Suprapubic skin (tissue), 4 donors: ENCODE measurements around the gene DPY19L3. TPM values are rescaled to one million over a fixed set of nuclear protein-coding genes. Genes with fewer than 3 reads are reported as not detected.
"Not testable (repeated sequence)": the region's sequence is repeated elsewhere in the genome, so short reads cannot be mapped to it uniquely, and the experiment has no call there.

ENCODE experiments used
- DNase-seq, 2 donors: peaks; one replicate each; pipeline ENCODE4 v3.0.0-alpha.2; 2019; ENCODE audit warnings: low spot score in 2 of 2
- H3K27ac ChIP-seq: fragments of 200-600 bp; sonication (generic); one replicate; pipeline ENCODE4 v1.5.1; 2019
- H3K27me3 ChIP-seq: fragments of 200-600 bp; sonication (generic); one replicate; pipeline ENCODE4 v1.5.1; 2019
- H3K36me3 ChIP-seq: fragments of 200-600 bp; sonication (generic); one replicate; pipeline ENCODE4 v1.5.1; 2019
- H3K4me1 ChIP-seq: fragments of 200-600 bp; sonication (generic); one replicate; pipeline ENCODE4 v1.5.1; 2019
- H3K4me3 ChIP-seq: fragments of 200-600 bp; sonication (generic); one replicate; pipeline ENCODE4 v1.5.1; 2019; ENCODE audit warnings: mild to moderate bottlenecking
- H3K9me3 ChIP-seq: fragments of 200-600 bp; sonication (generic); one replicate; pipeline ENCODE4 v1.5.1; 2019
- EP300 ChIP-seq: sonication (generic); formaldehyde crosslinking; IDR thresholded peaks from one replicate; pipeline ENCODE4 v1.6.1; 2017; ENCODE audit warnings: antibody characterized with exemption
- POLR2A ChIP-seq, 2 donors: fragments of 450-650 bp; IDR thresholded peaks; one replicate each; pipeline ENCODE4 v1.6.1; 2017; ENCODE audit warnings: antibody characterized with exemption in 2 of 2, mild to moderate bottlenecking in 2 of 2, moderate library complexity in 2 of 2
- POLR2AphosphoS5 ChIP-seq, 3 donors: sonication (generic); formaldehyde crosslinking; IDR thresholded peaks; one replicate each; pipeline ENCODE4 v1.6.1; 2017; ENCODE audit warnings: antibody characterized with exemption in 3 of 3
- WGBS: methylation state at CpG from one replicate; pipeline ENCODE4 v1.1.5; 2018; 5-methylcytosine and 5-hydroxymethylcytosine counted together
- total RNA-seq, 4 donors: library from RNA; depleted of rRNA; stranded (reverse); fragments of >200 nt; gene quantifications; one replicate each; pipeline ENCODE4 v1.1.0, GENCODE V29; 2016
- TF ChIP-seq, protein P1 (sequence below), 2 donors: fragments of 200-600 bp in 1 of 2; fragments of 450-650 bp in 1 of 2; sonication (generic) in 1 of 2; IDR thresholded peaks; one replicate each; pipeline ENCODE4 v1.5.1; 2016 to 2019; ENCODE audit warnings: antibody characterized with exemption in 2 of 2, mild to moderate bottlenecking in 1 of 2, moderate library complexity in 1 of 2

The DPY19L3 gene
- total RNA-seq, 4 donors from 2014 or later, result 10.1 to 32.0 (median 15.2) TPM

DNA sequence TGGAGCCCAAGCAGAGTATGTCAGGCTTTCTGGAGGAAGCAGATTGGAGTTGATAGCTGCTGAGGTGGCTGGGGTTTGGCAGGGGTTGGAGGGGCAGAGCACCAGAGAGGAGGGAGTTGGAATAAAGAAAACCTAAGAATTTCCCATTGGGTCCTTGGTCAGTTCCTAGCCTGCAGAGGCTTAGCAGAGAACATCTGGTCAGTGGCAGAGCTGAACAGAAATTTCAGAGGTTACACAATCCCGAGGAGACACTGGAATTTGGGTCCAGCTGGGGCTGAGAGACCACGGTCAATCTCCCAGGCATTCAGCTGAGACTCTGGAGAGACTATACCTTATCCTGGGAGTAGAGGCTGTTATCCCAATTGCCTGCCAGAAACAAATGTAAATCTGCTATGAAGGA, 84.4 kb downstream of the DPY19L3 start:
- no peak overlapping the region for H3K27ac ChIP-seq
- no peaks in the 10 kb centered on the region for H3K4me1 ChIP-seq
- DNase-seq, result no peak
- TF ChIP-seq POLR2A (IDR thresholded peaks at IDR 0.05), result no peak
- TF ChIP-seq, protein P1, sequence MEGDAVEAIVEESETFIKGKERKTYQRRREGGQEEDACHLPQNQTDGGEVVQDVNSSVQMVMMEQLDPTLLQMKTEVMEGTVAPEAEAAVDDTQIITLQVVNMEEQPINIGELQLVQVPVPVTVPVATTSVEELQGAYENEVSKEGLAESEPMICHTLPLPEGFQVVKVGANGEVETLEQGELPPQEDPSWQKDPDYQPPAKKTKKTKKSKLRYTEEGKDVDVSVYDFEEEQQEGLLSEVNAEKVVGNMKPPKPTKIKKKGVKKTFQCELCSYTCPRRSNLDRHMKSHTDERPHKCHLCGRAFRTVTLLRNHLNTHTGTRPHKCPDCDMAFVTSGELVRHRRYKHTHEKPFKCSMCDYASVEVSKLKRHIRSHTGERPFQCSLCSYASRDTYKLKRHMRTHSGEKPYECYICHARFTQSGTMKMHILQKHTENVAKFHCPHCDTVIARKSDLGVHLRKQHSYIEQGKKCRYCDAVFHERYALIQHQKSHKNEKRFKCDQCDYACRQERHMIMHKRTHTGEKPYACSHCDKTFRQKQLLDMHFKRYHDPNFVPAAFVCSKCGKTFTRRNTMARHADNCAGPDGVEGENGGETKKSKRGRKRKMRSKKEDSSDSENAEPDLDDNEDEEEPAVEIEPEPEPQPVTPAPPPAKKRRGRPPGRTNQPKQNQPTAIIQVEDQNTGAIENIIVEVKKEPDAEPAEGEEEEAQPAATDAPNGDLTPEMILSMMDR (IDR thresholded peaks at IDR 0.05), result no peak
- TF ChIP-seq POLR2AphosphoS5 (IDR thresholded peaks at IDR 0.05), result no peak
- TF ChIP-seq EP300, result no peak
- peaks cover 24% of the 10 kb centered on the region for H3K36me3 ChIP-seq
- WGBS, result 84% methylated on average over 2 of the region's 2 CpGs
- no peak overlapping the region for H3K4me3 ChIP-seq
- H3K9me3 ChIP-seq, result peaks cover 6% of the 10 kb centered on the region
- H3K27me3 ChIP-seq, result no peaks in the 10 kb centered on the region

DNA sequence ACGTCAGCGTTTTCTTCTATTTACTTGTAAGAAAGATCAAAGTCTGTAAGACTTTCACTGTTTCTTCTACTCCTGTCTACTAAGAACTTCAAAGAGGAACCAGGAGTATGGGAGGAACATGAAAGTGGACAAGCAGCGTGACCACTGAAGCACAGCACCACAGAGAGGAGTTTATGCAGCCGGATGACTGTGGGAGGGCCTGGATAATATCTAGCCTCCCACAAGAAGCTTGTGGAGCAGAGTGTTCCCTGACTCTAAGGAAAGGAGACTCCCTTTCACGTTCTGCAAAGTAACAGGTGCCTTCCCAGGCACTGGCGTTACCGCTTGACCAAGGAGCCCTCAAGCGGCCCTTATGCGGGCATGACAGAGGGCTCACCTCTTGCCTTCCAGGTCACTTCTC, 91.8 kb downstream of the DPY19L3 start:
- no peaks in the 10 kb centered on the region for H3K4me1 ChIP-seq
- no peaks in the 10 kb centered on the region for H3K9me3 ChIP-seq
- DNase-seq, result no peak
- H3K4me3 ChIP-seq, result no peak overlapping the region
- H3K36me3 ChIP-seq, result no peaks in the 10 kb centered on the region
- no peak for TF ChIP-seq POLR2AphosphoS5 (IDR thresholded peaks at IDR 0.05)
- TF ChIP-seq EP300, result no peak
- no peak for TF ChIP-seq POLR2A (IDR thresholded peaks at IDR 0.05)
- TF ChIP-seq, protein P1 (IDR thresholded peaks at IDR 0.05), result no peak
- no peaks in the 10 kb centered on the region for H3K27me3 ChIP-seq
- H3K27ac ChIP-seq, result no peak overlapping the region
- 92% methylated on average over 9 of the region's 9 CpGs for WGBS

DNA sequence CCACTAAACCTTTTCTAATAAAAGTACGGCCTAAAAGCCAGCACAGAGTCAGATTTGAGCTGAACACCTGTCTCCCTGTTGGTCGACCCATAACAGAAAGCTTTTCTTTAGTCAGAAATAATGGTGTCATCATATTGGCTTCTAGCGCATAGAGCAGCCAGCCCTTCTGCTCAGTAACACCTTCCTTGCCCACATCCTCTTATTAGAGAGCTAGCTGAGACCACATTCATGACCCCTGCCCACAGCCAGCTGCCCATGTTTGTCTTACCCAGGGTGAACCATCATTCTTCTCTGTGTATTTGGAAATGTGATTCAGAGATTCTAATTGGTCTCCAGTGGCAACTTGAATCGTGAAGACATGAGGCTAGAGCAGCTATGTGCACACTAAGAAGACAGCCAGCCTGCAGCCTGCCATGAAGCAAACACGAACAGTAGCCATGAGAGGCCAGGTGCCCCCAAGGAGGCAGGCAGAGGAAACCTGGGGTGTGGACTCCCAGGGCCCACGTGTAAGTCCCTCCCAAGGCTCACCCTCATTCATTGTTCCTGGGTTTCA, 93.2 kb downstream of the DPY19L3 start:
- Histone ChIP-seq H3K4me1 (no peaks in the 10 kb centered on the region), H3K27ac (no peak overlapping the region), H3K36me3 (no peaks in the 10 kb centered on the region), H3K4me3 (no peak overlapping the region), H3K27me3 (no peaks in the 10 kb centered on the region), H3K9me3 (no peaks in the 10 kb centered on the region)
- DNase-seq, result no peak
- 59% methylated on average over 5 of the region's 6 CpGs for WGBS
- no peak for TF ChIP-seq POLR2AphosphoS5 (IDR thresholded peaks at IDR 0.05)
- no peak for TF ChIP-seq POLR2A (IDR thresholded peaks at IDR 0.05)
- no peak for TF ChIP-seq EP300
- TF ChIP-seq, protein P1 (IDR thresholded peaks at IDR 0.05), result no peak

DNA sequence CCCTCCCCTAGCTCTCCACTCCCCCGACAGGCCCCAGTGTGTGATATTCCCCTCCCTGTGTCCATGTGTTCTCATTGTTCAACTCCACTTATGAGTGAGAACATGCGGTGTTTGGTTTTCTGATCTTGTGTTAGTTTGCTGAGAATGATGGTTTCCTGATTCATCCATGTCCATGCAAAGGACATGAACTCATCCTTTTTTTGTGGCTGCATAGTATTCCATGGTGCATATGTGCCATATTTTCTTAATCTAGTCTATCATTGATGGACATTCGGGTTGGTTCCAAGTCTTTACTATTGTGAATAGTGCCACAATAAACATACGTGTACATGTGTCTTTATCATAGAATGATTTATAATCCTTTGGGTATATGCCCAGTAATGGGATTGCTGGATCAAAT, 106.9 kb downstream of the DPY19L3 start:
- WGBS, result 90% methylated on average over 4 of the region's 4 CpGs
- H3K36me3 ChIP-seq, H3K4me1 ChIP-seq, DNase-seq, H3K4me3 ChIP-seq, H3K27me3 ChIP-seq, H3K9me3 ChIP-seq, H3K27ac ChIP-seq: not testable (repeated sequence)

DNA sequence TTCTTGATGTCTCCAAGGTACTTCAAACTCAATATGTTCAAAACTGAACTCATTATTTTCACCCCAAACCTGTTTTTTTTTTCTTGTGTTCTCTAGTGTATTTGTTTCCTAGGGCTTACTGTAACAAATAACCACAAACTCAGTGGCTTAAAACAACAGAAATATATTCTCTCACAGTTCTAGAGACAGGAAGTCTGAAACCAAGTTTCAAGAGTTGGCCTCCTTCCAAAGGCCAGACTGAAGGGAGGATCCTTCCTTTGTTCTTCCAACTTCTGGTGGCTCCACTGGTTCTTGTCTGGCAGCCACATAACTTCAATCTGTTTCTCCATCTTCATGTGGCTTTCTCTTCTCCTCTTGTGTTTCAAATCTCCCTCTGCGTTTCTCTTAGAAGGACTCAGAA, 113.5 kb downstream of the DPY19L3 start:
- no peaks in the 10 kb centered on the region for H3K36me3 ChIP-seq
- H3K4me1 ChIP-seq, result no peaks in the 10 kb centered on the region
- no peak overlapping the region for H3K27ac ChIP-seq
- H3K9me3 ChIP-seq, result no peaks in the 10 kb centered on the region
- no peak overlapping the region for H3K4me3 ChIP-seq
- no peak for DNase-seq
- H3K27me3 ChIP-seq, result no peaks in the 10 kb centered on the region
- TF ChIP-seq, protein P1 (IDR thresholded peaks at IDR 0.05), result no peak
- TF ChIP-seq POLR2A (IDR thresholded peaks at IDR 0.05) (no peak), EP300 (no peak), POLR2AphosphoS5 (IDR thresholded peaks at IDR 0.05) (no peak)
- WGBS, result 37% methylated on average over 1 of the region's 1 CpG

DNA sequence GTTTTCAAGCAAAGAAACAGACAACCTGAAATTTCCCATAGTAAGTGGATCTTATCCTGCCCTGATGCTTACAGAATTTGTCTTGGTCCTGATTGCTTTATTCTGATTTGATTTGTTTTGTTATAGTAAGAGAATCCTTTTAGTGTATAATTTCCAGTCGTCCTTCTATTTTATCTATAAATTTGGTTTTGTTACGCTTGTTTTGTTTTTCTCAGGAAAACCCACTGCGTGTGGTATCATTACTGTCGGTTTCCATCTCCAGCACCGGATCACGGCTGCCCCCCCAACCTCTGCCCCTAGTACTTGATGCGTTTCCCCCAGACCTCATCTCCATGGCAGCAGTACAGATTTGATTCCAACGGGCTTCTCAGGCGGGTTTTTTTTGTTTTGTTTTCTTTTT, 117.4 kb downstream of the DPY19L3 start:
- no peak for DNase-seq
- WGBS, result 90% methylated on average over 9 of the region's 9 CpGs
- Histone ChIP-seq H3K4me3 (no peak overlapping the region), H3K4me1 (no peaks in the 10 kb centered on the region), H3K27me3 (no peaks in the 10 kb centered on the region), H3K36me3 (no peaks in the 10 kb centered on the region), H3K9me3 (no peaks in the 10 kb centered on the region), H3K27ac (no peak overlapping the region)
- TF ChIP-seq, protein P1 (IDR thresholded peaks at IDR 0.05), result no peak
- TF ChIP-seq POLR2AphosphoS5 (IDR thresholded peaks at IDR 0.05), result no peak
